H1 (cell line): ENCODE results near the gene AADACL2.

Experiments used
- BACH1 ChIP-seq: IDR thresholded peaks from 2 replicates; pipeline ENCODE4 v1.6.1; 2012; ENCODE audit warnings: low read length, improper control_type of control experiment
- BCL11A ChIP-seq, 2 experiments: IDR thresholded peaks; one replicate each; pipeline ENCODE4 v1.6.1; 2011; ENCODE audit warnings: low read depth in 2 of 2, low read length in 2 of 2, mild to moderate bottlenecking in 2 of 2
- CEBPB ChIP-seq: IDR thresholded peaks from 2 replicates; pipeline ENCODE4 v1.6.1; 2012; ENCODE audit warnings: low read depth, low read length
- CTCF ChIP-seq, 3 experiments: IDR thresholded peaks; 1 replicate in 2 of 3; 2 replicates in 1 of 3; pipeline versions ENCODE4 v1.5.1 to v1.6.1; 2011; ENCODE audit warnings: low read length in 3 of 3, mild to moderate bottlenecking in 3 of 3, inconsistent platforms in 2 of 3, low read depth in 1 of 3, moderate library complexity in 1 of 3; ENCODE audit not compliant: insufficient read depth in 1 of 3; ENCODE audit errors: control extremely low read depth in 1 of 3
- GTF2F1 ChIP-seq: IDR thresholded peaks from 2 replicates; pipeline ENCODE4 v1.6.1; 2012; ENCODE audit warnings: low read depth, low read length, improper control_type of control experiment, borderline replicate concordance
- POLR2A ChIP-seq, 2 experiments: IDR thresholded peaks; 1 replicate in 1 of 2; 2 replicates in 1 of 2; pipeline ENCODE4 v1.6.1; 2011; ENCODE audit warnings: low read depth in 2 of 2, low read length in 2 of 2, mild to moderate bottlenecking in 2 of 2; ENCODE audit errors: control extremely low read depth in 1 of 2
- SIN3A ChIP-seq, 2 experiments: IDR thresholded peaks in 1 of 2; conservative IDR thresholded peaks in 1 of 2; 2 replicates each; pipeline ENCODE4 v1.6.1; 2011 to 2012; ENCODE audit warnings: low read length in 2 of 2, improper control_type of control experiment in 1 of 2, low read depth in 1 of 2, mild to moderate bottlenecking in 1 of 2
- USF2 ChIP-seq: IDR thresholded peaks from 2 replicates; pipeline ENCODE4 v1.6.1; 2011; ENCODE audit warnings: low read length, improper control_type of control experiment

- no peak for TF ChIP-seq USF2
- TF ChIP-seq SIN3A (conservative IDR thresholded peaks at IDR 0.05 in 1 of 2, IDR thresholded peaks at IDR 0.05 in 1 of 2; ENCODE audit: low read depth in 1 of 2, low read length in 2 of 2) = no peak
- TF ChIP-seq CTCF (IDR thresholded peaks at IDR 0.05; ENCODE audit: control extremely low read depth in 1 of 3, insufficient read depth in 1 of 3, low read depth in 1 of 3, low read length in 3 of 3) = no peak
- no peak for TF ChIP-seq POLR2A (IDR thresholded peaks at IDR 0.05; ENCODE audit: control extremely low read depth in 1 of 2, low read depth in 2 of 2, low read length in 2 of 2)
- TF ChIP-seq BACH1 = no peak
- TF ChIP-seq CEBPB = no peak
- no peak for TF ChIP-seq BCL11A (IDR thresholded peaks at IDR 0.05; ENCODE audit: low read depth in 2 of 2, low read length in 2 of 2)
- no peak for TF ChIP-seq GTF2F1
These were observed 58.7 kb downstream of the AADACL2 start for GRCh38 chr3:151792411-151792810.
